Gastroesophageal sphincter (tissue), 4 donors: ENCODE results near the gene BMERB1. TPM values are rescaled to one million over a fixed set of nuclear protein-coding genes. Genes with fewer than 3 reads are reported as not detected.

Experiments
- ATAC-seq: fragments of 150-250 bp; one replicate; pipeline ENCODE4 v1.9.1; 2016; ENCODE audit warnings: mild to moderate bottlenecking, moderate library complexity
- H3K27ac ChIP-seq, 4 donors: fragments of 200-600 bp; sonication (generic) in 3 of 4; 1 replicate in 3 of 4; 2 replicates in 1 of 4; pipeline ENCODE4 v1.5.1; 2016 to 2019
- H3K27me3 ChIP-seq: fragments of 200-600 bp; sonication (generic); one replicate; pipeline ENCODE4 v1.5.1; 2019
- H3K36me3 ChIP-seq, 2 donors: fragments of 200-600 bp; sonication (generic); one replicate each; pipeline ENCODE4 v1.5.1; 2019; ENCODE audit warnings: control low read depth in 1 of 2
- H3K4me1 ChIP-seq, 3 donors: fragments of 200-600 bp; sonication (generic); 1 replicate in 2 of 3; 2 replicates in 1 of 3; pipeline ENCODE4 v1.5.1; 2016 to 2019; ENCODE audit warnings: control low read depth in 2 of 3
- H3K4me3 ChIP-seq, 2 donors: fragments of 200-600 bp; sonication (generic); one replicate each; pipeline ENCODE4 v1.5.1; 2019; ENCODE audit warnings: mild to moderate bottlenecking in 1 of 2, moderate library complexity in 1 of 2
- H3K9me3 ChIP-seq, 3 donors: fragments of 200-600 bp; sonication (generic); one replicate each; pipeline ENCODE4 v1.5.1; 2017 to 2019; ENCODE audit warnings: control low read depth in 2 of 3
- EP300 ChIP-seq: sonication (generic); formaldehyde crosslinking; IDR thresholded peaks from one replicate; pipeline ENCODE4 v1.6.1; 2017; ENCODE audit warnings: antibody characterized with exemption, mild to moderate bottlenecking
- POLR2A ChIP-seq, 2 donors: fragments of 450-650 bp; IDR thresholded peaks; one replicate each; pipeline ENCODE4 v1.6.1; 2017; ENCODE audit warnings: antibody characterized with exemption in 2 of 2, mild to moderate bottlenecking in 2 of 2, moderate library complexity in 1 of 2
- POLR2AphosphoS5 ChIP-seq: sonication (generic); formaldehyde crosslinking; IDR thresholded peaks from one replicate; pipeline ENCODE4 v1.6.1; 2017; ENCODE audit warnings: antibody characterized with exemption
- WGBS, 2 donors: methylation state at CpG; one replicate each; pipeline ENCODE4 v1.1.5; 2018; ENCODE audit warnings: low coverage in 1 of 2; 5-methylcytosine and 5-hydroxymethylcytosine counted together
- total RNA-seq, 4 donors: library from RNA; depleted of rRNA; stranded (reverse); fragments of >200 nt; gene quantifications; one replicate each; pipeline ENCODE4 v1.1.0, GENCODE V29; 2016
- TF ChIP-seq, protein P1 (sequence below), 4 experiments: fragments of 200-600 bp in 2 of 4; fragments of 450-650 bp in 2 of 4; sonication (generic) in 1 of 4; IDR thresholded peaks; one replicate each; pipeline ENCODE4 v1.5.1; 2017 to 2019; ENCODE audit warnings: antibody characterized with exemption in 4 of 4, mild to moderate bottlenecking in 2 of 4, moderate library complexity in 2 of 4

Gene BMERB1
- total RNA-seq, 4 donors from 2014 or later: 84.5 to 135 (median 101) TPM

- H3K27me3 ChIP-seq: no peaks in the 10 kb centered on the region
- no peak overlapping the region for H3K27ac ChIP-seq
- ATAC-seq: no peak
- H3K9me3 ChIP-seq: no peaks in the 10 kb centered on the region
- peaks cover 0 to 27% (median 4%) of the 10 kb centered on the region in 3 donors for H3K4me1 ChIP-seq
- peaks cover 0 to 11% of the 10 kb centered on the region in 2 donors for H3K36me3 ChIP-seq
- 67% methylated on average over 1 of the region's 6 CpGs; no CpG with 5 or more reads in 1 of the 2 donors for WGBS, 2 donors
- no peak overlapping the region for H3K4me3 ChIP-seq
- TF ChIP-seq, protein P1, sequence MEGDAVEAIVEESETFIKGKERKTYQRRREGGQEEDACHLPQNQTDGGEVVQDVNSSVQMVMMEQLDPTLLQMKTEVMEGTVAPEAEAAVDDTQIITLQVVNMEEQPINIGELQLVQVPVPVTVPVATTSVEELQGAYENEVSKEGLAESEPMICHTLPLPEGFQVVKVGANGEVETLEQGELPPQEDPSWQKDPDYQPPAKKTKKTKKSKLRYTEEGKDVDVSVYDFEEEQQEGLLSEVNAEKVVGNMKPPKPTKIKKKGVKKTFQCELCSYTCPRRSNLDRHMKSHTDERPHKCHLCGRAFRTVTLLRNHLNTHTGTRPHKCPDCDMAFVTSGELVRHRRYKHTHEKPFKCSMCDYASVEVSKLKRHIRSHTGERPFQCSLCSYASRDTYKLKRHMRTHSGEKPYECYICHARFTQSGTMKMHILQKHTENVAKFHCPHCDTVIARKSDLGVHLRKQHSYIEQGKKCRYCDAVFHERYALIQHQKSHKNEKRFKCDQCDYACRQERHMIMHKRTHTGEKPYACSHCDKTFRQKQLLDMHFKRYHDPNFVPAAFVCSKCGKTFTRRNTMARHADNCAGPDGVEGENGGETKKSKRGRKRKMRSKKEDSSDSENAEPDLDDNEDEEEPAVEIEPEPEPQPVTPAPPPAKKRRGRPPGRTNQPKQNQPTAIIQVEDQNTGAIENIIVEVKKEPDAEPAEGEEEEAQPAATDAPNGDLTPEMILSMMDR (IDR thresholded peaks at IDR 0.05): no peak
- no peak for TF ChIP-seq POLR2A (IDR thresholded peaks at IDR 0.05)
- TF ChIP-seq EP300: no peak
- no peak for TF ChIP-seq POLR2AphosphoS5
These were observed 118.1 kb downstream of the BMERB1 start for GRCh38 chr16:15552507-15552906.

DNA sequence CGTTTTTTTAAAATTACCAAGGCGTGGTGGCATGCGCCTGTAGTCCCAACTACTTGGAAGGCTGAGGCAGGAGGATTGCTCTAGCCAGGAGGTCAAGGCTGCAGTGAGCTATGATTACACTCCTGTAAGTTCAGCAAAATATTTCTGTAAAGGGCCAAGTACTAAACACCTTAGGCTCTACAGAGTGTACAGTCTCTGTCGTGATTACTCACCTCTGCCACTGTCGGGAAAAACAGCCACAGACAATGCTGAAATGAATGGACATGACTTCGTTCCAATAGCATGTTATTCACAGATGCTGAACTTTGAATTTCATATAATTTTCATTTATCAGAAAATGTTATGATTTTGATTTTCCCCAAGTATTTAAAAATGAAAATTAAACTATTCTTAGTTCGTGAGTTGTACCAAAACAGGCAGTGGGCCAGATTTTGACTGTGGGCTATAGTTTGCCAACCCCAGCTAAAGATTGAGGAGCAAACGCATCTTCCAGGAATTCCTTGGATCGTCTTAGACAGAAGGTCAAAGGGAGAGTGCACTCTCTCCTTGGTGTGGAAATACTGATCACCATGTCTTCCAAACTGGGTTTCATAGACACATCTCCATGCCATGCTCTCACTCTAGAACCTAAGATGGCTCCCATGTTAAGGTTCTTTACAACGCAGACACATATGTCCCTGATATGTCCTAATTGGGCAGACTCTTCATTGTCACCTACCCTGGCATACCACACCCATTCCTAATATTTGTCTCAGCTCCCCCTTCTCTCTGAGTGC lies 119.1 kb downstream of the BMERB1 start:
- no peaks in the 10 kb centered on the region for H3K27me3 ChIP-seq
- no peaks in the 10 kb centered on the region for H3K9me3 ChIP-seq
- ATAC-seq: no peak
- peaks cover 0 to 27% (median 4%) of the 10 kb centered on the region in 3 donors for H3K4me1 ChIP-seq
- TF ChIP-seq, protein P1 (IDR thresholded peaks at IDR 0.05): no peak
- TF ChIP-seq EP300 (no peak), POLR2A (IDR thresholded peaks at IDR 0.05) (no peak), POLR2AphosphoS5 (peak; percentile 48)
- WGBS, 2 donors: 45 to 48% methylated on average over 7 to 9 of the region's 10 CpGs
- peaks cover 0 to 11% of the 10 kb centered on the region in 2 donors for H3K36me3 ChIP-seq
- no peak overlapping the region for H3K4me3 ChIP-seq
- no peak overlapping the region for H3K27ac ChIP-seq

DNA sequence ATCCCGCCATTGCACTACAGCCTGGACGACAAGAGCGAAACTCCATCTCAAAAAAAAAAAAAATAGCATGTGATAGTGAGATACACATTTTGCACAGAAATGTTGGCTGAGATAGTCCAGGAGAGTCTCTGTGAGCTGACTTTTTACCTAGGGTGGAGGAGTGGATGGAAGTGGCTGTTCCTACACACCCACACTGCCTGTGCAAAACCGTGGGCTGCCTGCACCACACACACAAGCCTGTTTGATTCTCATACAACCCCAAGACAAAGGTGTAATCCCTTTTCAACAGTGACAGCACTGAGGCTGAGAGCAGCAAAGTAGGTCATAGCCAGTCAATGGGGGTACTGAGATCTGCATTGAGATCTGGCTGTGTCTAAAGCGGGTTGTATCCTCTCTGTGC lies 121.7 kb downstream of the BMERB1 start:
- Histone ChIP-seq H3K4me1 (peaks cover 0 to 15% (median 0%) of the 10 kb centered on the region in 3 donors), H3K9me3 (no peaks in the 10 kb centered on the region), H3K27me3 (no peaks in the 10 kb centered on the region), H3K27ac (no peak overlapping the region), H3K36me3 (peaks cover 0 to 11% of the 10 kb centered on the region in 2 donors), H3K4me3 (no peak overlapping the region)
- 87 to 98% methylated on average over 5 of the region's 5 CpGs for WGBS, 2 donors
- TF ChIP-seq POLR2A (IDR thresholded peaks at IDR 0.05) (no peak), POLR2AphosphoS5 (no peak), EP300 (no peak)
- TF ChIP-seq, protein P1 (IDR thresholded peaks at IDR 0.05): no peak
- no peak for ATAC-seq

DNA sequence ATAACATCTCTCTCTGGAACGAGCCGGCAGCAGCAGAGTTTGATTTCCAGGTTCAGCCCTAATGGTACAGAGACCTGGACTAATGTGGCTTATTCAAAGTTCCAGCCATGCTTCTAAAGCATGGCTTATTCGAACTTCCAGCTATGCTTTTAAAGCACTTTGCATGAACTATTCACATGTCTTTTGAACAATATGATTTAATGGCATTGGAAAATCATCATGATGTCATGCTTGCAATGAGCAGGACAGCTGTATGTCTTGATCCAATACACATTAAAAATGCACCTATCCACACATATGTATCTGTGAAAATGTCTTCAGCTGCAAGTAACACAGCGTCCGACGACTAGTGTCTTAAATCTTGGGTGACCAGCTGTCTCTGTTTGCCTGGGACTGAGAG lies 122.9 kb downstream of the BMERB1 start:
- ATAC-seq: no peak
- WGBS, 2 donors: 81 to 90% methylated on average over 6 of the region's 6 CpGs
- Histone ChIP-seq H3K4me3 (no peak overlapping the region), H3K27ac (no peak overlapping the region), H3K4me1 (peaks cover 0 to 11% (median 0%) of the 10 kb centered on the region in 3 donors), H3K36me3 (peaks cover 0 to 11% of the 10 kb centered on the region in 2 donors), H3K27me3 (no peaks in the 10 kb centered on the region), H3K9me3 (no peaks in the 10 kb centered on the region)
- TF ChIP-seq POLR2A (IDR thresholded peaks at IDR 0.05) (no peak), POLR2AphosphoS5 (no peak), EP300 (no peak)
- TF ChIP-seq, protein P1 (IDR thresholded peaks at IDR 0.05): no peak

DNA sequence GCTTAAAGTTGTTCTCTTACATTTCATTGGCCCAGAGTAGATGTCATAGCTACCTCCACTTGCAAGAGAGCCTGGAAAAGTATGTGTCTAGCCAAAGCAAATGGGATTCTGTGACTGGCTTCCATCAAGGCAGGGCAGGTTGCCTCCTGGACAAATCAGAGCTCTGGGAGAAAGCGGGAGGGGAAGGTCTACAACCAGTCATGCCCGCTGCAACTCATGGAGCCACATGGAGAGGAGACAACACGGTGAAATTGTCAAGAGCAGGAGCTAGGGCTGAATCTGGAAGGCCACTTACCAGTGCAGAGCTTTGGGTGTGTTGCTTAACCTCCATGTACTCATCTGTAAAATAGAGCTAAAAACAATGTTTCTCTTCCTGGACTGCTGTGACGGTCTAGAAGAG lies 124.8 kb downstream of the BMERB1 start:
- no peak overlapping the region for H3K27ac ChIP-seq
- TF ChIP-seq EP300 (no peak), POLR2A (IDR thresholded peaks at IDR 0.05) (no peak), POLR2AphosphoS5 (no peak)
- TF ChIP-seq, protein P1 (IDR thresholded peaks at IDR 0.05): no peak
- no peak overlapping the region for H3K4me3 ChIP-seq
- 85 to 90% methylated on average over 2 to 4 of the region's 4 CpGs for WGBS, 2 donors
- no peaks in the 10 kb centered on the region for H3K9me3 ChIP-seq
- H3K4me1 ChIP-seq: peaks cover 0 to 7% (median 5%) of the 10 kb centered on the region in 3 donors
- no peaks in the 10 kb centered on the region for H3K27me3 ChIP-seq
- H3K36me3 ChIP-seq: peaks cover 0 to 11% of the 10 kb centered on the region in 2 donors
- ATAC-seq: no peak
